SK-N-SH treated with all-trans-retinoic acid at 6 μM for 48 hours (cell line): Measurements from ENCODE around the gene MRPL48.

Experiments
- ATAC-seq: fragments of 200-7000 bp; cut with Tn5 transposase; 3 replicates; pipeline ENCODE4 v1.9.1; 2020; ENCODE audit warnings: mild to moderate bottlenecking, moderate library complexity
- ARNTL ChIP-seq: fragments of 450-650 bp; formaldehyde crosslinking; IDR thresholded peaks from 2 replicates; pipeline ENCODE4 v1.5.0; 2020; ENCODE audit warnings: low read depth, mild to moderate bottlenecking, moderate library complexity, borderline replicate concordance
- CREB5 ChIP-seq: fragments of 250-450 bp; sonication (Bioruptor Pico); IDR thresholded peaks from 2 replicates; pipeline ENCODE4 v1.5.1; 2020; ENCODE audit warnings: low read depth, mild to moderate bottlenecking, moderate library complexity
- CSDC2 ChIP-seq: fragments of 250-450 bp; sonication (Bioruptor Pico); IDR thresholded peaks from 2 replicates; pipeline ENCODE4 v1.5.0; 2020; ENCODE audit warnings: mild to moderate bottlenecking, moderate library complexity
- ISL1 ChIP-seq: fragments of 250-450 bp; sonication (Bioruptor Pico); IDR thresholded peaks from 2 replicates; pipeline ENCODE4 v2.1.2; 2022; ENCODE audit warnings: mild to moderate bottlenecking, moderate library complexity
- POU6F1 ChIP-seq: fragments of 250-450 bp; sonication (Bioruptor Pico); IDR thresholded peaks from 2 replicates; pipeline ENCODE4 v1.8.0; 2021; ENCODE audit warnings: low read depth, mild to moderate bottlenecking, moderate library complexity, borderline replicate concordance
- PPARA ChIP-seq: fragments of 250-450 bp; sonication (Bioruptor Pico); IDR thresholded peaks from 2 replicates; pipeline ENCODE4 v1.5.0; 2020; ENCODE audit warnings: mild to moderate bottlenecking, borderline replicate concordance
- TCF4 ChIP-seq: fragments of 250-450 bp; sonication (Bioruptor Pico); IDR thresholded peaks from 2 replicates; pipeline ENCODE4 v1.8.0; 2021; ENCODE audit warnings: mild to moderate bottlenecking, moderate library complexity, borderline replicate concordance
- TSHZ2 ChIP-seq: fragments of 250-450 bp; sonication (Bioruptor Pico); IDR thresholded peaks from 2 replicates; pipeline ENCODE4 v1.5.0; 2020; ENCODE audit warnings: mild to moderate bottlenecking, moderate library complexity
- ZC3H10 ChIP-seq: fragments of 250-450 bp; sonication (Bioruptor Pico); IDR thresholded peaks from 2 replicates; pipeline ENCODE4 v1.5.1; 2021; ENCODE audit warnings: mild to moderate bottlenecking, moderate library complexity
- ZFP30 ChIP-seq: fragments of 450-650 bp; formaldehyde crosslinking; IDR thresholded peaks from 2 replicates; pipeline ENCODE4 v1.5.0; 2022; ENCODE audit warnings: mild to moderate bottlenecking, moderate library complexity
- ZNF565 ChIP-seq: fragments of 450-650 bp; formaldehyde crosslinking; conservative IDR thresholded peaks from 2 replicates; pipeline ENCODE4 v1.5.0; 2020; ENCODE audit warnings: low read depth, mild to moderate bottlenecking, moderate library complexity
- ZNF8 ChIP-seq: fragments of 450-650 bp; formaldehyde crosslinking; IDR thresholded peaks from 2 replicates; pipeline ENCODE4 v1.5.0; 2020; ENCODE audit warnings: mild to moderate bottlenecking, moderate library complexity
- TF ChIP-seq, protein P1 (sequence below): fragments of 250-450 bp; sonication (Bioruptor Pico); IDR thresholded peaks from 2 replicates; pipeline ENCODE4 v1.5.1; 2021; ENCODE audit warnings: mild to moderate bottlenecking, moderate library complexity
- TF ChIP-seq, protein P2 (sequence below): fragments of 250-450 bp; sonication (Bioruptor Pico); IDR thresholded peaks from 2 replicates; pipeline ENCODE4 v1.8.0; 2020; ENCODE audit warnings: mild to moderate bottlenecking, moderate library complexity, borderline replicate concordance

Gene MRPL48

DNA sequence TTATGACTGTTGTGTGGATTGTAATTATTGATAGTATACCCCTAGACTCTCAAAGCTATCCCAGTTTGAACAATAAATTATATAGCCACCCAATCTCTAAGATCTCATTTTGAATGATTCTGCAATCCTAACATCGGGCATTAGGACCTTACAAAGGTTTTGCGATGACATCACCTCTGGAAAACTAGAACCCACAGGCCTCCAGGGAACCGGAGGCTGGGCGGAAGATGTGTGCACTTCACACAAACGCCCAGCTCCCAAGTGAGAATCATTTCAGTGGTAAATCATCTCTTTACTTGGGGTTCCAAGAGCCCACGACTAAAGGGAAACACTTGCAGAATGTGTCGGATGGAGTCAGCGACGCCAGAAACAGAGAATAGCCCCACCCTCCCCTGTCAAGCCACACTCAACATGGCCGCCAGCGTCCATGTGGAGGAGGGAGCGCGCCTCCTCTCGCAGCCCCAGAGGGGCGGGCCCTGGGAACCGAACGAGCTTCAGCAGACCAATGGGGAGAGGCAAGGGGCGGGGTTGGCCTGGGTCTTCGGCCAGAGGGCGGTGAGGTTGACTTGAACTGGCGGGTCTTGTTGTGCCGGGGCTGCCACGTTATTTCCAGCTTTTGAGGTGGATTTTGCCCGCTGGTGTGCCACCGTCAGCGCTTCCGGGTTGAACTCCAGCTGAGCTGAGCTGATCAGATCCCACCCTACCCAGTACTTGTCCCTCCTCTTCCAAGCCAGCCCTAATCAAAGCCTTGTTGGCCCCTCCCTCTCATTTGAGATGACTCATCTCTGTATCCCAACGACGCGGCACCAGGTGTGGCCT lies 8.4 kb upstream of the MRPL48 start:
- 0 out of 2 replicates have a peak, but pooled peaks have one; percentile 36 for TF ChIP-seq ZNF565 (CRISPR knock-in tag)
- TF ChIP-seq TSHZ2 = 0 out of 2 replicates have a peak, but pooled peaks have one; percentile 26
- TF ChIP-seq, protein P1, sequence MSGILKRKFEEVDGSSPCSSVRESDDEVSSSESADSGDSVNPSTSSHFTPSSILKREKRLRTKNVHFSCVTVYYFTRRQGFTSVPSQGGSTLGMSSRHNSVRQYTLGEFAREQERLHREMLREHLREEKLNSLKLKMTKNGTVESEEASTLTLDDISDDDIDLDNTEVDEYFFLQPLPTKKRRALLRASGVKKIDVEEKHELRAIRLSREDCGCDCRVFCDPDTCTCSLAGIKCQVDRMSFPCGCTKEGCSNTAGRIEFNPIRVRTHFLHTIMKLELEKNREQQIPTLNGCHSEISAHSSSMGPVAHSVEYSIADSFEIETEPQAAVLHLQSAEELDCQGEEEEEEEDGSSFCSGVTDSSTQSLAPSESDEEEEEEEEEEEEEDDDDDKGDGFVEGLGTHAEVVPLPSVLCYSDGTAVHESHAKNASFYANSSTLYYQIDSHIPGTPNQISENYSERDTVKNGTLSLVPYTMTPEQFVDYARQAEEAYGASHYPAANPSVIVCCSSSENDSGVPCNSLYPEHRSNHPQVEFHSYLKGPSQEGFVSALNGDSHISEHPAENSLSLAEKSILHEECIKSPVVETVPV (CRISPR knock-in tag) = no peak
- peak; percentile 78; the same call in 1 of the 2 replicates for TF ChIP-seq CREB5 (CRISPR knock-in tag)
- TF ChIP-seq, protein P2, sequence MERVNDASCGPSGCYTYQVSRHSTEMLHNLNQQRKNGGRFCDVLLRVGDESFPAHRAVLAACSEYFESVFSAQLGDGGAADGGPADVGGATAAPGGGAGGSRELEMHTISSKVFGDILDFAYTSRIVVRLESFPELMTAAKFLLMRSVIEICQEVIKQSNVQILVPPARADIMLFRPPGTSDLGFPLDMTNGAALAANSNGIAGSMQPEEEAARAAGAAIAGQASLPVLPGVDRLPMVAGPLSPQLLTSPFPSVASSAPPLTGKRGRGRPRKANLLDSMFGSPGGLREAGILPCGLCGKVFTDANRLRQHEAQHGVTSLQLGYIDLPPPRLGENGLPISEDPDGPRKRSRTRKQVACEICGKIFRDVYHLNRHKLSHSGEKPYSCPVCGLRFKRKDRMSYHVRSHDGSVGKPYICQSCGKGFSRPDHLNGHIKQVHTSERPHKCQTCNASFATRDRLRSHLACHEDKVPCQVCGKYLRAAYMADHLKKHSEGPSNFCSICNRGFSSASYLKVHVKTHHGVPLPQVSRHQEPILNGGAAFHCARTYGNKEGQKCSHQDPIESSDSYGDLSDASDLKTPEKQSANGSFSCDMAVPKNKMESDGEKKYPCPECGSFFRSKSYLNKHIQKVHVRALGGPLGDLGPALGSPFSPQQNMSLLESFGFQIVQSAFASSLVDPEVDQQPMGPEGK (CRISPR knock-in tag) = no peak
- no peak for TF ChIP-seq POU6F1 (CRISPR knock-in tag)
- no peak for TF ChIP-seq CSDC2 (CRISPR knock-in tag)
- peak; percentile 100 for ATAC-seq

GRCh38 chr11:73781303-73781702 lies 6.4 kb upstream of the MRPL48 start:
- no peak for ATAC-seq
- TF ChIP-seq TCF4 (CRISPR knock-in tag) (no peak), CSDC2 (CRISPR knock-in tag) (no peak), PPARA (no peak), ZFP30 (CRISPR knock-in tag) (no peak), TSHZ2 (no peak), ARNTL (CRISPR knock-in tag) (no peak)

GRCh38 chr11:73783483-73784020 lies 4.1 kb upstream of the MRPL48 start:
- ATAC-seq = no peak
- TF ChIP-seq ARNTL (CRISPR knock-in tag) (no peak), PPARA (no peak), ISL1 (CRISPR knock-in tag) (no peak), ZC3H10 (CRISPR knock-in tag) (no peak), ZNF8 (no peak)
- TF ChIP-seq, protein P2 (CRISPR knock-in tag) = no peak
